GM18873 (cell line): ENCODE measurements around the gene GLB1L3.
"Not testable (repeated sequence)": the region's sequence is repeated elsewhere in the genome, so short reads cannot be mapped to it uniquely, and the experiment has no call there.

ENCODE experiments used
- ATAC-seq: cut with Tn5 transposase; IDR thresholded peaks from one replicate; pipeline ENCODE4 v1.9.1; 2021; ENCODE audit warnings: mild to moderate bottlenecking, moderate library complexity, moderate number of reproducible peaks; ENCODE audit not compliant: unreplicated experiment, low FRiP score

Gene GLB1L3

DNA sequence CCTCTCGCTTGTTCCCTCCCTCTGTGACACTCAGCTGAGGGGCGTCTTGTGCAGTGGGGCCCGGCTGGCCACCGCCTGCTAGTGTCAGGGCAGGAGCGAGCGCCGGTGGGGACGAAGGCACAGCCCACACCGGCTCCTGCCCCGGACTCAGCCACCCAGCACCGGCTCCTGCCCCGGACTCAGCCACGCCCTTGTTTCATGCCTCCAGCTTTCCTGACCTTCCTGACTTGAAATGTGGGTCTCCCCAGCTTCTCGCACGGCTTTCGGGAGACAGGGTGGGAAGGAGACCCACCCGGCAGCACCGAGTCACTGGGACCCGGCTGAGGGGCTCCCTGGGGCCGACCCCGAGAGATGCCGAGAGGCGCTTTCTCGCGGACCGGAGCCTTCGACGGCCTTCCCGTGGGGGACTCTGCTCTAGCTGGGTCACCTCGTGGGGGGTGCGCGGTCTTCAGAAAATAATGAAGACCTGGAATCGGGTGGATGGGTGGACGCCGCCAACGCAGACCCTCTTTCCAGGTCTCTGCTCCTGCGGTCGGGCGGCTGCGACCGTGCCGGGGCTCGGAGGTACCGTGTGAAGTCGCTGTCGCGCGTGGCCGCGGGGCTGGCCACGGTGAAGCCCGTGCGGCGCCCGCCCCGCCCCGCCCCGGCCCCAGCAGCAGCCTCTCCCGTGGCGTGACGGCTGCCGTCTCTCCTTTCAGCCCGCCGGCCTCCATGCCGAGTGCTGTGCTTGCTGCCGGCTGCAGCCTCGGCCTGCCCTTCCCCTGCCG lies 65.8 kb downstream of the GLB1L3 start:
- ATAC-seq, result no peak

DNA sequence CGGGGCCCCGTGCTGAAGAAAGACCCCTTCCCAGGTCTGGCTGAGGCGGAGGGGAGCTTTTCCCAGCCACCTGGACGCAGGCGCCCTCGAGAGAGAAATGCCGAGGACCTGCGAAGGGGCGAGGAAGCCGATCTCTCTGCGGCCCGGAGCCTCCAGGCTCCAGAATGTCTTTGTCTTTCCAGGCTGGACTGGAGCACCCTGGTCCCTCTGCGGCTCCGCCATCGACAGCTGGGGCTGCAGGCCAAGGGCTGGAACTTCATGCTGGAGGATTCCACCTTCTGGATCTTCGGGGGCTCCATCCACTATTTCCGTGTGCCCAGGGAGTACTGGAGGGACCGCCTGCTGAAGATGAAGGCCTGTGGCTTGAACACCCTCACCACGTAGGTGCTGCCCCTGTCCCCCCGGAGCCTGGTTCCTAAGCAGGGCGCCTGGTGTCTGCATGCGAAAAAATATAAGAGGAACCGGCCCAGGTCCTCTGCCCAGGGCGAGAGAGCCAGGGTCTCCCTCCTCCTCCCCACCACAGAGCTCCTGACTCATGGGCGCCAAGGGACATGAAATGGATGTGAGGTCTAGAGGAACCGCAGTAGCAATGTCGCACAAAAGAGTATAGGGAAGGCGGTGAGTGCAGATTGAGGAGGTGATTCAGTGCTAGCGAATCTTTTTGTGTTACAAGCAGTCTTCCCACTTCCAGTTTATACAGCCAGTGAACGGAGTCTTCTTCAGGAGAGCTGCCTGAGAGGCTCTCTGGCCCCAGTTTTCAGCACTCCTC lies 66.6 kb downstream of the GLB1L3 start:
- ATAC-seq, result no peak

DNA sequence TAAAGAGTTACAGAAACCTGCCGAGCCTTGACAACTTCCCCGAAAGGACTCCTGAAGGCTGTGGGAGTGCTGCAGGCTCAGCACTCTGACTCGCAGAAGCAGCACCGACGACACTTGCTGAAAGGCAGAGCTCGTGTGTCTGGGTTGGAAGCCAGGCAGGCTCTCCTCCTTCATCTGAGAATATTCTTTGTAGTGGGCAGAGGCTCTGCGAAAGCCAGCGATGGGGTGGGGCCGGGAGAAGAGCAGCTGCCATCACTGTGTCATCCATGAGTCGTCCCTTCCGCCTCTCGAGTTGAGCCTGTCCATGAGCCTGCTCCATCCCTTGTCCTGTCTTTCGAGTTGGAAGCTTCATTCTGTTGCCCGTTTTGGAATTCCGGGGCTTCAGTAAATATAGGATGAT lies 67.5 kb downstream of the GLB1L3 start:
- ATAC-seq, result no peak

DNA sequence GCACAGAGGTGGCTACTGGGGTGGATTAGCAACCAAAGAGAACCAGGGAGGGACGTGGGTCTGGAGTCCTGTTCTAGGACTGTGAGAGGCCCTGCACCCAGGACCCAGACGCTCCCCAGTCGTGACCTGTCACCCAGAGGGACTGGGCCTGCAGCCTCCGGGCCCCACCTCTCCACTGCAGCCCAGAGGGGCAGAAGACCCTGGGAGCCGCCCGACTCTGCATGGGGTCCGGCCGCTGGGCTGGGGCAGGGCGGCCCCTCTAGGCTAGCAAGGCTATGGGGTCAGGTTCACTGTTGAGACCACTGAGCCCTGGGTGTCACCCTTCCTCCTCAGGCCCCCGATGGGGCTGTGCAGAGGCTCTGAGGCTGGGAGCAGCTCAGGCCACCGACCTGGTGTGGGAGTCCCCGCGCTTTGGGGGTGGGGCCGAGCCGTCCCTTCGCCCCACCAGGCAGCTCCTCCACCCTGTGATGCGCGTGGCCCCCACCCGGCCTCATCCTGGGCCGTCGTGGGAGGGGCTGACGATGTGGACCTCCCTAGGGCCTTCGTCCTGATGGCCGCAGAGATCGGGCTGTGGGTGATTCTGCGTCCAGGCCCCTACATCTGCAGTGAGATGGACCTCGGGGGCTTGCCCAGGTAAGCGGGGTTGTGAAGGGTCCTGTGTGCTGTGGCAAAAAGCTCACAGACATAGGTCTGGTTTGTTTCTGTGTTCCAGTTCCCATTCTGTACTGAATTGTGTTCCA lies 68.5 kb downstream of the GLB1L3 start:
- not testable (repeated sequence) for ATAC-seq

- no peak for ATAC-seq
Observed at GRCh38 chr11:134345237-134345550, 69.0 kb downstream of the GLB1L3 start.

DNA sequence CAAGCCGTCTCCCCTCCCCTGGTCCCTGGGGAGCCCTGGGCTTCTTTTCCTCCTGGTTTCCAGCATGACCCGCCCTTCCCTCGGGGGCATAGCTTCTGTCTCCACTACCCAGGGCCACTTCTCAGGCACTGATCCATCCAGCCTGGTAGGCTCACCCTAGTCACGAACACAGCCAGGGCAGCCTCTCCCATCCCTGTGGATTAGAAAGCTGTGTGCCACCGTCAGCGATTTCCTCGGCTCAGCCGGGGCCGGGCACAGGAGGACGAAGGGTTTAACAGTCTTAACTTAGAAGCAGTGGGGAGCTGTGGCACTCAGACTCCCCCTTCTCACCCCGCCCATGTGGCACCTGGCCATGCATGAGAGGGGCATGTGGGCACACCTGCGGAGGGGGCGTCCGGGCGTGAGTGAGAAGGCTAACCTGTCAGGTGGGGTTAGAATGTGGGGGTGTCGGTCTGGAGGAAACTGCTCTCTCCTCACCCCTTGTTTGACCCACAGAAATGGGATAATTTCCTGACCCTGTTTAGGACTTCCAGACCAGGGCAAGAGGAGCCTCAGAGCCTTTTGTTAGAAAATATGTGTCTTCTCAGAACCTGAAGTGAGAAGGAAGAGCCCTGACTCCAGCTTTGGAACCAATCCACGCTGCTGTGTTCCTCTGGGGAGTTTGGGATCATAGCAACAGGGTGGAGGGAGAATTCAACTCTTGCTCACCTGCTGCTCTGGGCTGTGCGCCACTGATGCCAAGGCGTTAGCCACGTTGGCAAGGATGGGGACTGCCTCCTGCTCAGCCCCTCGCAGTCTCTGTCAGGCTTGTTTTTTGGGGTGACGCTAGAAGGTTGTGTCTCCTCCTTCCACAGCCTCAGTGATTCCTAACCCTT lies 70.2 kb downstream of the GLB1L3 start:
- no peak for ATAC-seq

DNA sequence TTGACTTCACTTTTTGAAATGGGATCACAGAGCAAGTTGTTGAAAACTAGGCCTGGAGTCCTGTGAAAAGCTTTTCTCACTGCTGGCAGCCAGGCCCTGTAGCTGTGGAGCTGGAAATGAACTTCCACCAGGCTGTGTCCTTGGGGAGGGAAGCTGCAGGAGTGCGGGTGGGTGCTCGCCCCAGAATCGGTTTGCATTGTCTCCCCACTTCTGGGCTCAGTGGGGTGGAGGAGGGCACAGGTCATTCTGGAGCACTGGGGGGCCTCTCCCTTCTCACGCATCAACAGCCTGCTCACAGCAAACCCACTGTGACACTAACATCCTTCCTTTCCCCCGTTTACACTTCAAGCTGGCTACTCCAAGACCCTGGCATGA lies 70.8 kb downstream of the GLB1L3 start:
- no peak for ATAC-seq

GRCh38 chr11:134347441-134347840 lies 71.3 kb downstream of the GLB1L3 start:
- ATAC-seq, result no peak

- no peak for ATAC-seq
Observed at GRCh38 chr11:134349109-134349801, 73.1 kb downstream of the GLB1L3 start.

DNA sequence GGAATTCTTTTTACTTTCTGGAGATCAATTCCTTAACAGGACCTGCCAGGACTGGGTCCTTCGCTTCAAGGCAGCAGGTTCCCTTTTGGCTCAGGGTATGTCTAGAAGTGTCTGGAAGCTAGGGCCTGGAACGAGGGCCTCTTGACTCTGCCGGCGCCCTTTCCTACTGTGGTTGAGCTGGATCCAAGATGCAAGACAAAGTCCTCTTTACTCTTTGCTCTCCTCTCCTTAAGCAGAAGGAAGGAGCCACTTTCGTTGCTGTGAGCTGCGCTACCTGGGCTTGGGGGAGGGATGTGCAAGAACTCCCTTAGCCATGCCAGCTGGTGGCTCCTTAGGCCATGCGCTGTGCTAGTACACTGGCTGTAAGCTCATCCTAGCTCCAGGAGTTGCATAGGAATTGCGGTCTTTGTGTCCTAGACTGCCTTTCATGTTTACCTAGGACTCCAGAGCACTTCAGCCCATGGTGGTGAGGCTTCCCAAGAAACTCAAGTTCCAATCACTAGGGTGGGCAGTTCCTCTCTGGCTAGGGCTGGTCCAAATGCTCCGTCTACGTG lies 73.7 kb downstream of the GLB1L3 start:
- peak; percentile 15 for ATAC-seq

GRCh38 chr11:134350381-134350780 lies 74.2 kb downstream of the GLB1L3 start:
- ATAC-seq, result peak; percentile 54

DNA sequence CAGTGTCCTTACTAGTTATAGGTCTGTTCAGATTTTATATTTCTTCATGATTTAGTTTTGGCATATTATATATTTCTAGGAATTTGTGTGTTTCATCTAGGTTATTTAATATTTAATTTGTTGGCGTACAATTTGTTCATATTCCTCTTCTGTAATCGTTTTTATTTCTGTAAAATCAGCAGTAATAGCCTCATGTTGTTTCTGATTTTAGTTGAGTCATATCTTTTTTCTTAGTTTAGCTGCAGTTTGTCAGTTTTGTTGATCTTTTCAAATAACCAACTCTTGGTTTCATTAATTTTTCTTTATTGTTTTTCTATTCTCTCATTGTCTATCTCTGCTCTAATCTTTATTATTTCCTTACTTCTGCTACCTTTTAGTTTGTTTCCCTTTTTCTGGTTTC lies 75.9 kb downstream of the GLB1L3 start:
- no peak for ATAC-seq

DNA sequence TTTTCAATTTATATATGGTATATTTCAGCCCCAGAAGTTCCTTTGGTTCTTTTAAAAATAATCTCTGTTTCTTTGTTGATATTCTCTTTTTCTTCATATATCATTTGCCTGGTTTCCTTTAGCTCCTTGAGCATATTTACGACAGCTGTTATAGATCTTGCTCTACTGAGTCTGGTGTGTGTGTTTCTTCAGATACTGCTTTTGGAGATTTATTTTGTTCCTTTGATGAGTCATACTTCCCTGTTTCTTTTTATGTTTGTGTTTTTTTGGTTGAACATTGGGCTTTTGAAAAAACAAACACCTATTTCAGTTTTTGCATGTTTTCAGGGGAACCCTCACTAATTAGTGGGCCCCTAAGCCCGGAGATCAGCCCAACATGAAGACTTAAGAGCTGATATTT lies 79.0 kb downstream of the GLB1L3 start:
- no peak for ATAC-seq

DNA sequence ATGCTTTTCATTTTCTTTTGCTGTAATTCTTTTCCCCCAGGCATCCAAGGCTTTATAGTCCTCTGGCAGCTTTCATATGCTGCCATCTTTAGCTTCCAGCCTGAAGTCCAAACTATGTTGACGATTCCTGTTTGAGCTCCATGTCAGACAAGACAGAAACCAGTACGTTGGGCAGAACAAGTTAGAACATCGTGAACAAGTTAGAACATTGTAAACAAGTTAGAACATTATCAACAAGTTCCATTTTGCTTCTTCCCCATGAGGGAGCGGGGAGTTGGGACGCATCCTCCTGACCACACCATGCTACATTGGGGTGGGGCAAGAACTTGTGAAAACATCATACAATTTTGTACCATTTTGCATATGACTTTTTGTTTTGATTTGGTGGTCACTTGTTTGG lies 79.5 kb downstream of the GLB1L3 start:
- ATAC-seq, result no peak

- no peak for ATAC-seq
Observed at GRCh38 chr11:134356656-134357544, 80.7 kb downstream of the GLB1L3 start.

DNA sequence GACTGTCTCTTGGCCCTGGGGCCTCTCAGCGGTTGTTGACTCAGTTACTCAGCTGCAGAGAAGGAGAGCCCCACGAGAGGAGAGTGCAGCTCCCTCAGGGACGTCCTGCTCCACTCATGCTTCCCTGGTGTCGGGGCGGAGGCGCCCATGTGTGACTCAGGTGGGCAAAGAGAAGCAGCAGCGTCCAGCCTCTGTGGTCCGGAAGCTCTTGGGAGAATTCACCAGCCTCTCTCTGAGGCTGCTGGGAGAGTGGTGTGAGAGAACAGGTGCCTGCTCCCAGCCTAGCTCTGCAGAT lies 81.3 kb downstream of the GLB1L3 start:
- no peak for ATAC-seq

DNA sequence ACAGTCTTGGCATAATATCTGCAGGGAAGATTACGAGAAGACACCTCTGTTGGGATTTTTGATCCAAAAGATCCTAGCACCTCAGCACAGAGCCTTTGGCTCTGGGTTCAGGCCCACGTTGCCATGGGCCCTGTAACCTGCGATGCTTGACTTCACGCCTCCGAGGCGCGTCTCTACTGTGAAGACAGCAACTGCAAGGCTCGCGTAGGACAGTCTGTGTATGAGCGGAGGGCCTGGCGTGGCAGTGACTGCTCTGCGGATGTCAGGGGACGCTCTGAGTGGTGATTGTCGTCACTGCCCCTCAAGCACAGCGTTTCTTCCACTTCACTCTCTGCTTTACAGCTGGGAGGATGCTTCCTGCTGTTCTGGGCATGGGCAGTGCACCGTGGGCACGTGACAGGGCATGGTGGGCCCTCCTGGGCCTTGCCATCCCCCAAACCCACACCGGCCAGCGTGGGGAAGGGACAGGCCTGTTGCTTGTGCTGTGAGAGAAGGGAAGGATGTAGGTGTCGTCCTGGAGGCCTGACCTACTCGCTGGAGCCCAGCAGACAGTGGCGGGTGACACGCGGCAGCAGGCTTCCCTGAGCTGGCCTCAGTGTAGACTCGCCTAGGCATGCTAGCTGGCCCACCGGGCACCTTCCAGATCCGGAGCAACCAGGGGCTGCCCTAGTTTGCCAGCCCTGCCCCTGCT lies 82.1 kb downstream of the GLB1L3 start:
- no peak for ATAC-seq

- no peak for ATAC-seq
Observed at GRCh38 chr11:134358856-134359490, 82.8 kb downstream of the GLB1L3 start.
